AG04450 (cell line): Measurements from ENCODE around the gene COLEC12. TPM values are rescaled to one million over a fixed set of nuclear protein-coding genes. Genes with fewer than 3 reads are reported as not detected.

Experiments used
- CTCF ChIA-PET: fragments of 300-600, 350-600 bp; formaldehyde crosslinking; extraction: SDS; loops from one replicate; lab custom pipeline; 2022; ENCODE audit warnings: antibody characterized with exemption, inconsistent platforms; lab: Charles Lee
- POLR2A ChIA-PET: fragments of 350-600 bp; formaldehyde crosslinking; extraction: SDS; loops from one replicate; lab custom pipeline; 2021; ENCODE audit warnings: antibody characterized with exemption, inconsistent platforms; lab: Yijun Ruan, JAX
- DNase-seq: peaks from one replicate; pipeline ENCODE4 v3.0.0-alpha.2; 2011; ENCODE audit warnings: low read depth, low spot score
- H3K27ac ChIP-seq: one replicate; pipeline ENCODE4 v1.5.1; 2012; ENCODE audit warnings: low read depth, low read length, control low read depth
- H3K27me3 ChIP-seq: one replicate; pipeline ENCODE4 v1.6.0; 2012; ENCODE audit warnings: low read length; ENCODE audit not compliant: control insufficient read depth, insufficient read depth
- H3K4me3 ChIP-seq: 2 replicates; pipeline ENCODE4 v1.5.1; 2011; ENCODE audit warnings: mild to moderate bottlenecking, low read depth, low read length, control low read depth
- H3K9me3 ChIP-seq: 2 replicates; pipeline ENCODE4 v1.5.1; 2012; ENCODE audit warnings: low read length; ENCODE audit not compliant: control insufficient read depth, insufficient read depth
- CTCF ChIP-seq: IDR thresholded peaks from 2 replicates; pipeline ENCODE4 v1.5.1; 2011; ENCODE audit warnings: low read depth, low read length, control low read depth, inconsistent platforms
- polyA plus RNA-seq: library from polyadenylated mRNA; depleted of rRNA; stranded (reverse); fragments of >200 nt; gene quantifications from 2 replicates; pipeline ENCODE4 v1.2.3, GENCODE V29; 2011

The COLEC12 gene
- polyA plus RNA-seq, 1 experiment, result 10.9 TPM

GRCh38 chr18:402129-402528, 98.4 kb downstream of the COLEC12 start:
- Histone ChIP-seq H3K27ac (no peak overlapping the region), H3K27me3 (no peaks in the 10 kb centered on the region), H3K4me3 (no peak overlapping the region), H3K9me3 (no peaks in the 10 kb centered on the region; the same call in none of the 2 replicates)
- no peak for TF ChIP-seq CTCF
- CTCF ChIA-PET, result no interaction called here
- POLR2A ChIA-PET, result no interaction called here
- DNase-seq, result no peak

GRCh38 chr18:400456-400855, 100.0 kb downstream of the COLEC12 start:
- H3K27ac ChIP-seq, result no peak overlapping the region

GRCh38 chr18:399631-400135, 100.8 kb downstream of the COLEC12 start:
- CTCF ChIA-PET, result interaction anchor here (0.7 to 0.9 kb wide), 3 partner anchors 16 to 119 kb away, joined by 3 to 5 read pairs (median 4); no protein-coding TSS in a partner anchor
- POLR2A ChIA-PET, result interaction anchor here (0.6 kb wide), 1 partner anchor 80 kb away, joined by 3 read pairs; no protein-coding TSS in a partner anchor
- TF ChIP-seq CTCF, result no peak

More at GRCh38 chr18:400456-400855, 100.0 kb downstream of the COLEC12 start:
- Histone ChIP-seq H3K4me3 (no peak overlapping the region), H3K27me3 (no peaks in the 10 kb centered on the region), H3K9me3 (no peaks in the 10 kb centered on the region; the same call in 1 of the 2 replicates)
- TF ChIP-seq CTCF, result no peak
- ChIA-PET POLR2A (no interaction called here), CTCF (interaction anchor here (0.9 kb wide), 1 partner anchor 119 kb away, joined by 4 read pairs; no protein-coding TSS in a partner anchor)
- DNase-seq, result peak; percentile 73

GRCh38 chr18:398935-399630, 101.4 kb downstream of the COLEC12 start:
- DNase-seq, result no peak
- no peak overlapping the region for H3K4me3 ChIP-seq
- no peaks in the 10 kb centered on the region for H3K9me3 ChIP-seq
- ChIA-PET CTCF (interaction anchor here (0.7 kb wide), 3 partner anchors 16 to 105 kb away, joined by 3 to 5 read pairs (median 3); no protein-coding TSS in a partner anchor), POLR2A (no interaction called here)
- H3K27ac ChIP-seq, result no peak overlapping the region
- TF ChIP-seq CTCF, result no peak
- no peaks in the 10 kb centered on the region for H3K27me3 ChIP-seq

More at GRCh38 chr18:399631-400135, 100.8 kb downstream of the COLEC12 start:
- Histone ChIP-seq H3K27ac (no peak overlapping the region), H3K27me3 (no peaks in the 10 kb centered on the region), H3K4me3 (no peak overlapping the region), H3K9me3 (no peaks in the 10 kb centered on the region)
- no peak for DNase-seq

- no peak for TF ChIP-seq CTCF
- H3K27me3 ChIP-seq, result no peaks in the 10 kb centered on the region
- ChIA-PET CTCF (no interaction called here), POLR2A (interaction anchor here (2.2 kb wide), 1 partner anchor 17 kb away, joined by 12 read pairs; no protein-coding TSS in a partner anchor)
- DNase-seq, result no peak
- H3K9me3 ChIP-seq, result no peaks in the 10 kb centered on the region
- peak overlapping the region; percentile 31 for H3K27ac ChIP-seq
- no peak overlapping the region for H3K4me3 ChIP-seq
These were observed 103.9 kb downstream of the COLEC12 start for GRCh38 chr18:396556-396955.
